ENCODE results near the gene CIB2.

CIB2 gene

GRCh38 chr15:78057803-78058202, 73.4 kb downstream of the CIB2 start:
- TF ChIP-seq TCF4 (CRISPR knock-in tag; IDR thresholded peaks at IDR 0.05; ENCODE audit: borderline replicate concordance) (0 out of 2 replicates have a peak, but pooled peaks have one; percentile 29), PATZ1 (CRISPR knock-in tag; IDR thresholded peaks at IDR 0.05; ENCODE audit: borderline replicate concordance) (no peak), RARB (CRISPR knock-in tag; IDR thresholded peaks at IDR 0.05) (no peak), ZFP3 (CRISPR knock-in tag; IDR thresholded peaks at IDR 0.05) (no peak)
- no peak for ATAC-seq

- TF ChIP-seq ZC3H10 (CRISPR knock-in tag; IDR thresholded peaks at IDR 0.05) (no peak), TCF4 (CRISPR knock-in tag; IDR thresholded peaks at IDR 0.05; ENCODE audit: borderline replicate concordance) (no peak), ZFP3 (CRISPR knock-in tag; IDR thresholded peaks at IDR 0.05) (no peak), GLIS3 (CRISPR knock-in tag; IDR thresholded peaks at IDR 0.05) (no peak), ISL1 (CRISPR knock-in tag; IDR thresholded peaks at IDR 0.05) (no peak), ZNF8 (CRISPR knock-in tag; IDR thresholded peaks at IDR 0.05) (no peak), BACH2 (CRISPR knock-in tag; IDR thresholded peaks at IDR 0.05; ENCODE audit: borderline replicate concordance) (no peak), OSR1 (CRISPR knock-in tag; IDR thresholded peaks at IDR 0.05) (no peak), PPARA (CRISPR knock-in tag; IDR thresholded peaks at IDR 0.05; ENCODE audit: borderline replicate concordance) (no peak), SNAI2 (CRISPR knock-in tag; IDR thresholded peaks at IDR 0.05) (no peak), ESRRG (CRISPR knock-in tag; IDR thresholded peaks at IDR 0.05) (no peak), ZNF565 (CRISPR knock-in tag; conservative IDR thresholded peaks at IDR 0.05; ENCODE audit: low read depth) (no peak)
- peak; percentile 81 for ATAC-seq
Measured at GRCh38 chr15:78056714-78057269, 74.5 kb downstream of the CIB2 start.

- ATAC-seq, result peak; percentile 74
- TF ChIP-seq ZNF565 (CRISPR knock-in tag; conservative IDR thresholded peaks at IDR 0.05; ENCODE audit: low read depth) (no peak), SNAI2 (CRISPR knock-in tag; IDR thresholded peaks at IDR 0.05) (no peak), ARNTL (CRISPR knock-in tag; IDR thresholded peaks at IDR 0.05; ENCODE audit: borderline replicate concordance, low read depth) (no peak), ESRRG (CRISPR knock-in tag; IDR thresholded peaks at IDR 0.05) (no peak), OSR1 (CRISPR knock-in tag; IDR thresholded peaks at IDR 0.05) (no peak), PPARA (CRISPR knock-in tag; IDR thresholded peaks at IDR 0.05; ENCODE audit: borderline replicate concordance) (no peak), ZC3H10 (CRISPR knock-in tag; IDR thresholded peaks at IDR 0.05) (no peak)
- TF ChIP-seq, protein P1, sequence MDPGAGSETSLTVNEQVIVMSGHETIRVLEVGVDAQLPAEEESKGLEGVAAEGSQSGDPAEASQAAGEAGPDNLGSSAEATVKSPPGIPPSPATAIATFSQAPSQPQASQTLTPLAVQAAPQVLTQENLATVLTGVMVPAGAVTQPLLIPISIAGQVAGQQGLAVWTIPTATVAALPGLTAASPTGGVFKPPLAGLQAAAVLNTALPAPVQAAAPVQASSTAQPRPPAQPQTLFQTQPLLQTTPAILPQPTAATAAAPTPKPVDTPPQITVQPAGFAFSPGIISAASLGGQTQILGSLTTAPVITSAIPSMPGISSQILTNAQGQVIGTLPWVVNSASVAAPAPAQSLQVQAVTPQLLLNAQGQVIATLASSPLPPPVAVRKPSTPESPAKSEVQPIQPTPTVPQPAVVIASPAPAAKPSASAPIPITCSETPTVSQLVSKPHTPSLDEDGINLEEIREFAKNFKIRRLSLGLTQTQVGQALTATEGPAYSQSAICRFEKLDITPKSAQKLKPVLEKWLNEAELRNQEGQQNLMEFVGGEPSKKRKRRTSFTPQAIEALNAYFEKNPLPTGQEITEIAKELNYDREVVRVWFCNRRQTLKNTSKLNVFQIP (CRISPR knock-in tag; IDR thresholded peaks at IDR 0.05; ENCODE audit: borderline replicate concordance, low read depth), result no peak
Measured at GRCh38 chr15:78055919-78056713, 75.1 kb downstream of the CIB2 start.

DNA sequence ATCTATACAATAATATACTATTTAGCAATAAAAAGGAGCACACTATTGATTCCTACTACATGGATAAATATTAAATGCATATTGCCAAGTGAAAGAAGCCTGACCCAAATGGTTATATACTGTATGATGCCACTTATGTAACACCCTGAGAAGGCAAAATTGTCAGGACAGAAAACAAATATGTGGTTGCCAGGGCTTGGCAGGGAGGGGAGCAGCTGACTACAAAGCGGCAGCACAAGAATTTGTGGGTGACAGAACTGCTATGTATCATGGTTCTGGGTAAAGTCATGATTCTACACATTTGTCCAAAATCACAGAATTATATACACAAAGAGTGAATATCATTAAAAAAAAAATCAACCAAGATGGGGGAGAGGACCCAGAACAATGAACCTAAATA, 76.3 kb downstream of the CIB2 start:
- no peak for ATAC-seq
- TF ChIP-seq ESRRG (CRISPR knock-in tag; IDR thresholded peaks at IDR 0.05), result no peak
- TF ChIP-seq ZNF70 (CRISPR knock-in tag; IDR thresholded peaks at IDR 0.05), result no peak
- TF ChIP-seq ZNF565 (CRISPR knock-in tag; conservative IDR thresholded peaks at IDR 0.05; ENCODE audit: low read depth), result no peak
- no peak for TF ChIP-seq RARB (CRISPR knock-in tag; IDR thresholded peaks at IDR 0.05)
- TF ChIP-seq, protein P1 (CRISPR knock-in tag; IDR thresholded peaks at IDR 0.05; ENCODE audit: borderline replicate concordance, low read depth), result no peak
- TF ChIP-seq ZNF8 (CRISPR knock-in tag; IDR thresholded peaks at IDR 0.05), result no peak
- TF ChIP-seq TOX (CRISPR knock-in tag; IDR thresholded peaks at IDR 0.05; ENCODE audit: borderline replicate concordance), result no peak
